WI38 (cell line): ENCODE data around the gene NUMB.

ENCODE experiments used
- H3K4me3 ChIP-seq: 2 replicates; pipeline ENCODE4 v1.5.1; 2011; ENCODE audit warnings: low read depth, mild to moderate bottlenecking, control low read depth, low read length
- CTCF ChIP-seq: IDR thresholded peaks from 2 replicates; pipeline ENCODE4 v1.5.1; 2012; ENCODE audit warnings: low read depth, mild to moderate bottlenecking, control low read depth, low read length

NUMB gene

GRCh38 chr14:73457924-73458182 is 493 bp downstream of the NUMB start:
- no peak for TF ChIP-seq CTCF

GRCh38 chr14:73457041-73457923 is 1.1 kb downstream of the NUMB start:
- H3K4me3 ChIP-seq = peak overlapping the region; percentile 79
- no peak for TF ChIP-seq CTCF

More at GRCh38 chr14:73457924-73458182, 493 bp downstream of the NUMB start:
- peak overlapping the region; percentile 79 for H3K4me3 ChIP-seq

GRCh38 chr14:73455294-73455693 is 3.1 kb downstream of the NUMB start:
- H3K4me3 ChIP-seq = no peak overlapping the region
- TF ChIP-seq CTCF = no peak

GRCh38 chr14:73452341-73453186 is 5.8 kb downstream of the NUMB start:
- no peak for TF ChIP-seq CTCF
- no peak overlapping the region for H3K4me3 ChIP-seq

- H3K4me3 ChIP-seq = no peak overlapping the region
- no peak for TF ChIP-seq CTCF
Observed at GRCh38 chr14:73443758-73444157, 14.6 kb downstream of the NUMB start.

- no peak overlapping the region for H3K4me3 ChIP-seq
- no peak for TF ChIP-seq CTCF
Observed at GRCh38 chr14:73441286-73441685, 17.1 kb downstream of the NUMB start.

GRCh38 chr14:73438993-73439392 is 19.4 kb downstream of the NUMB start:
- TF ChIP-seq CTCF = no peak
- H3K4me3 ChIP-seq = no peak overlapping the region
